Right cardiac atrium (tissue), 5 donors: ENCODE results near the gene MYMK. TPM values are rescaled to one million over a fixed set of nuclear protein-coding genes. Genes with fewer than 3 reads are reported as not detected.

Experiments
- ATAC-seq, 2 donors: fragments of 200-7000 bp; cut with Tn5 transposase; one replicate each; pipeline versions ENCODE4 v1.8.0 to v1.9.1; 2020; ENCODE audit warnings: moderate library complexity in 2 of 2, mild to moderate bottlenecking in 1 of 2
- DNase-seq, 3 donors: peaks; one replicate each; pipeline ENCODE4 v3.0.0-alpha.2; 2020
- H3K27ac ChIP-seq: one replicate; pipeline ENCODE4 v1.5.1; 2013; ENCODE audit warnings: mild to moderate bottlenecking, low read length, control low read depth, moderate library complexity
- H3K27me3 ChIP-seq: one replicate; pipeline ENCODE4 v1.6.1; 2013; ENCODE audit not compliant: control insufficient read depth, insufficient read depth
- H3K4me1 ChIP-seq: one replicate; pipeline ENCODE4 v1.6.1; 2013; ENCODE audit warnings: low read length; ENCODE audit not compliant: control insufficient read depth, insufficient read depth
- H3K4me3 ChIP-seq: one replicate; pipeline ENCODE4 v1.5.1; 2013; ENCODE audit warnings: low read length, control low read depth
- H3K9me3 ChIP-seq: one replicate; pipeline ENCODE4 v1.6.1; 2013; ENCODE audit warnings: low read length; ENCODE audit not compliant: control insufficient read depth
- WGBS: extraction: QIAGEN DNeasy Blood & Tissue Kit; methylation state at CpG from one replicate; pipeline ENCODE4 v1.1.7; 2013; 5-methylcytosine and 5-hydroxymethylcytosine counted together
- intact Hi-C, 4 donors: fragments of 100-400 bp; cut with DNase I; formaldehyde crosslinking; loops; one replicate each; pipeline versions ENCODE4 v1.11.0 to v1.14.0; 2022 to 2023
- long read RNA-seq, 4 donors: library from polyadenylated mRNA; unstranded; transcript quantifications; one replicate each; pipeline ENCODE4 v2.0.0, GENCODE V29; 2020 to 2021
- polyA plus RNA-seq: library from polyadenylated mRNA; stranded (reverse); fragments of 200-250 nt; gene quantifications from one replicate; pipeline ENCODE4 v1.2.3, GENCODE V29; 2013
- total RNA-seq, 4 donors: library from RNA; stranded (reverse); fragmentation: NEBNext Ultra II Directional; extraction: Animal tissue kit (Norgen Biotek cat#: 25700); gene quantifications; one replicate each; pipeline ENCODE4 v1.2.1, GENCODE V29; 2021
- donor health status: healthy with polysubstance abuse.
- donor health status: DM: no; HTN: yes; CAD: no.
- donor health status: DM: no; HTN: no; CAD: no.
- donor health status: DM: no; HTN: yes; CAD: no; lungs with severe emphysema.
- donor health status: DM: yes; HTN: yes; CAD: no.

MYMK gene, protein sequence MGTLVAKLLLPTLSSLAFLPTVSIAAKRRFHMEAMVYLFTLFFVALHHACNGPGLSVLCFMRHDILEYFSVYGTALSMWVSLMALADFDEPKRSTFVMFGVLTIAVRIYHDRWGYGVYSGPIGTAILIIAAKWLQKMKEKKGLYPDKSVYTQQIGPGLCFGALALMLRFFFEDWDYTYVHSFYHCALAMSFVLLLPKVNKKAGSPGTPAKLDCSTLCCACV
- not detected for total RNA-seq
- not detected for polyA plus RNA-seq
- long read RNA-seq, donor 1 = 0 reads
- long read RNA-seq, donor 2 = 0 reads
- long read RNA-seq, donor 3 = 0 reads
- long read RNA-seq, donor 4 = 0 reads

- DNase-seq = peak in 2 of 3 donors; percentile 20 to 47
- WGBS = 96% methylated on average over 17 of the region's 17 CpGs
- ATAC-seq = no peak
These were observed at the start of gene MYMK for GRCh38 chr9:133524679-133525228. Gene MYMK (minus strand): TSS chr9:133524959. CDS start chr9:133524844, 115 bp downstream.

DNA sequence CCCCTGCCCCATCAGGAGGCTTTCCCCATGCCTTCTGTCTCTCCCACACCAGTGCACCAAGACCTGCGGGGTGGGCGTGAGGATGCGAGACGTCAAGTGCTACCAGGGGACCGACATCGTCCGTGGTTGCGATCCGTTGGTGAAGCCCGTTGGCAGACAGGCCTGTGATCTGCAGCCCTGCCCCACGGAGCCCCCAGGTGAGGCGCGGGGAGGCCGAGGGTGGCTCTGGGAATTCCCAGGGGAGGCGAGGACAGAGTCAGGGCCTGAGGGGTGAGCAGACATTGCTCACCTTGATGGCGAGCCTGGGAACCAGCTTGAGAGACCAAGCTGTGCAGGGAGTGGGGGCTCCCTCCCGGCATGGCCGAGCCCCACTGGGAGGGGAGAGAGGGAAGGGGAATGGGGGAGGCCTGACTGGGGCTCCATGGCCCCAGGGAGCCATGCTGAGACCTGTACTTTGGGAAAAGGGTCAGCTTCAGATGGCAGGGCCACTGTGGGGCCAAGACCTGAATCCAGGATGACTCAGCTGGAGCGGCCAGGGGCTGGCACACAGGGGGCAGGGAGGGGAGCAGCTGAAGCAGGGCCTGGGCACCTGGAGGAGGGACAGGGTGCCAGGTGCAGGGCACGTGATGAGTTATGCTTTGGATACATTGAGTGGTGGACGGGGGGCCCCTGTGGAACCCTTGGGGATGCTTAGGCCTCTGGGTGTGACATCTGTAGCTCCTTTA lies 49.2 kb upstream of the MYMK start:
- Histone ChIP-seq H3K4me3 (no peak overlapping the region), H3K27ac (no peak overlapping the region), H3K4me1 (peaks cover 2% of the 10 kb centered on the region), H3K27me3 (no peaks in the 10 kb centered on the region), H3K9me3 (no peaks in the 10 kb centered on the region)
- peak in 2 of 3 donors; percentile 61 to 71 for DNase-seq
- intact Hi-C loops = no loop called here
- WGBS = 96% methylated on average over 21 of the region's 21 CpGs
- no peak for ATAC-seq

More at GRCh38 chr9:133524679-133525228, at the start of gene MYMK:
- no peaks in the 10 kb centered on the region for H3K9me3 ChIP-seq
- H3K27ac ChIP-seq = no peak within 1 kb of the TSS
- intact Hi-C loops = no loop called here
- H3K4me1 ChIP-seq = peaks cover 6% of the 10 kb centered on the region
- no peak within 1 kb of the TSS for H3K4me3 ChIP-seq
- no peaks in the 10 kb centered on the region for H3K27me3 ChIP-seq

DNA sequence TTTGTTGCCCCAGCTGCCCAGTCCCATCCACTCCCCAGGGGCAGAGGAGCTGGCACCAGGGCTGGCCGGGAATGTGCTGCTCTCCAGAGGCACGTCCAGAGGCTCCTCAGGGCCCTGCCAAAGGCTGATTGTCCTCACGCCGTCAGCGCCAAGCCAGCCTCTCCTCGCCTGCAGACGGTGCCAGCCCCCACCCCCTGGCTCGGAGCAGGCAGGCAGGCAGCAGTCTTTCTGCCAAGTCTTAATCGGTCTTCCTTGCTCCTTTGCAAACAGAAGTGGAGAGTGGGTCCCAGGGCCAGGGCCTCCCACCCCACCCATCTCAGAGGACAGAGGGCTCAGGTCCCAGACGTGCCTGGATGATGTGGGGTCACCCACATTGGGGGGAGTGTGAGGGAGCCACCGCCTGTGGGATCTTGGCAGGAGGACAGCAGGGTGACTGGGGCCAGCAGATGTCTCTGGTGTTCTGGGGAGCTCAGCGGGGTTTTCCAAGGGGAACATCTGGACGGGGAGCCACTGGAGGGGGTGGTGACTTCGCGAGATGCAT lies 48.1 kb upstream of the MYMK start:
- ATAC-seq (peak; percentile 74 to 80), DNase-seq (peak; percentile 87 to 95 (median 94))
- no peak overlapping the region for H3K4me3 ChIP-seq
- H3K27ac ChIP-seq = no peak overlapping the region
- 40% methylated on average over 15 of the region's 15 CpGs for WGBS
- peaks cover 2% of the 10 kb centered on the region for H3K4me1 ChIP-seq
- no peaks in the 10 kb centered on the region for H3K9me3 ChIP-seq
- intact Hi-C loops = no loop called here
- H3K27me3 ChIP-seq = no peaks in the 10 kb centered on the region

GRCh38 chr9:133571896-133572595 lies 47.3 kb upstream of the MYMK start:
- Histone ChIP-seq H3K9me3 (no peaks in the 10 kb centered on the region), H3K27ac (no peak overlapping the region), H3K27me3 (no peaks in the 10 kb centered on the region), H3K4me1 (peaks cover 2% of the 10 kb centered on the region), H3K4me3 (no peak overlapping the region)
- ATAC-seq (no peak), DNase-seq (peak in 2 of 3 donors; percentile 56 to 72)
- intact Hi-C loops = no loop called here
- 80% methylated on average over 20 of the region's 20 CpGs for WGBS

DNA sequence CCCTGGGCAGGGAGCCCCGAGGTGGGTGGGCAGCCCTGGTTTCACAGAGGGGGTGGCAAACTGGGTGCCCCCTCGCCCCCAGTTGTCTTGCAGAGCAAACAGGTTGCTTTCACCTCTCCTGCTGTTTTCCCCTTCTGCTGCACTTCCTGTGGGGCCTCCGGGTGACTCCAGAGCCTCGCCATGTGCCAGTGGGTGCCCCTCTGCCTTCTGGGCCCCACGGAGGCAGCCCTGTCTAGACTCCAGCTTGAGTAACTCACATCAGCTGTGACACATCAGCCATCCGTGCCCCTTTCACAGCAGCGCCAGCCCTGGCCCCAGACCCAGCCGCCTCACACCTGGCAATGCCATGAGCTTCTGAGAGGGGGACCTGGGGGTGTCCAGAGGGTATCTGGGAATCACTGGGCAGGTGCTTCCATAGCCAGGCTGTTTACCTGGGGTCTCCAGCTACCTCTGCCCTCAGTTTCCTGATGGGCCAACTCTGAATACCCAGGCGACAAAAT lies 46.7 kb upstream of the MYMK start:
- WGBS = 85% methylated on average over 9 of the region's 9 CpGs
- intact Hi-C loops = no loop called here
- Histone ChIP-seq H3K4me3 (no peak overlapping the region), H3K27me3 (no peaks in the 10 kb centered on the region), H3K4me1 (peaks cover under 1% of the 10 kb centered on the region), H3K27ac (no peak overlapping the region), H3K9me3 (no peaks in the 10 kb centered on the region)
- ATAC-seq = no peak
- DNase-seq = peak in 2 of 3 donors; percentile 43 to 67

DNA sequence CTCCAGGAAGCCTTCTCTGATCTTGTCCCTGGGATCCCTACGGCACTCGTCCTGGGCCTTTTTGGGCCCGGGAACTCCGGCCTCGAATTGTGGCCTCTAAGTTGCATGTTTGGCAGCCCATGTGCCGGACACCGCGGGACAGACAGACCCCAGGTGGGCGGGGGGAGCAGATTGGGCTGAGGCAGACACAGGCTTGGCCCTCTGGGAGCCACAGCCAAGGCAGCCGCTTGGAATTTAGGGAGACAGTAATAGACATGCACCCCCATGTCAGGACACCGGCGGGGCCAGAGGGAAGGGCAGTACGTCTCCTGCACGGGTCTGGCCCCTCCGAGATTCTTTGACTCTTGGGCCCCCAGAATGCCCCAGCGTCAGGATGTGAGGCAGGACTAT lies 45.9 kb upstream of the MYMK start:
- Histone ChIP-seq H3K4me1 (no peaks in the 10 kb centered on the region), H3K4me3 (no peak overlapping the region), H3K27me3 (no peaks in the 10 kb centered on the region), H3K27ac (no peak overlapping the region), H3K9me3 (no peaks in the 10 kb centered on the region)
- ATAC-seq (no peak), DNase-seq (peak in 2 of 3 donors; percentile 50 to 55)
- intact Hi-C loops = no loop called here
- WGBS = 84% methylated on average over 16 of the region's 16 CpGs

DNA sequence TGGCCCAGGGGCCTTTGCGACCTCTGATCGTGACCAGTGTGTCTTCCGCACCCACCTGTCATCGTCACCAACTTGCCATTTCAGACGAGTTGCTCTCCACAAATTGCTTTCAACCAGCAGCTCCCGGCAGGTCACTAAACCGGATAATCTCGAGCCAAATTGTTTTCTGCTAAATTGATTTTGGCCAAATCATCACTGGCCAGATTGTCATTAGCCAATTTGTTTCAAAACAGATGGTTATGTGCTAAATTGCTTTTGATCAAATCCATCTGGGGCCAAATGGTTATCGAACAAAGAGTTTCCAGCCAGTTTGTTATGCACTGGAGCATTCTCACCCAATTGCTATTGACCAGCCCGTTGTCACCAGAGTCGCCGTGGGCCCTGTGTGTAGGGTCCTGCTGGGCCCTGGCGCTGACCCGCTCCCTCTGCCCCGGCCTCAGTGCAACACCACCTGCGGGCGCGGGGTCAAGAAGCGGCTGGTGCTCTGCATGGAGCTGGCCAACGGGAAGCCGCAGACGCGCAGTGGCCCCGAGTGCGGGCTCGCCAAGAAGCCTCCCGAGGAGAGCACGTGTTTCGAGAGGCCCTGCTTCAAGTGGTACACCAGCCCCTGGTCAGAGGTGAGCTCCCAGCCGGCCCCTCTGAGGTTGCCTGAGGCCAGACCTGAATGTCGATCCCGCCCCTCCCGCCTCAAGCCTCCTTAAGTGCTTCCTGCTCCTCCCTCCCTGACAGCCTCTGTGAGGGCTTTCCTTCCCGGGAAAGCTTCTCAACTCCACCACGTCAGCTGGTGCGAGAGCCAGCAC lies 45.3 kb upstream of the MYMK start:
- H3K27me3 ChIP-seq = no peaks in the 10 kb centered on the region
- WGBS = 69% methylated on average over 36 of the region's 36 CpGs

GRCh38 chr9:133569121-133569785 lies 44.5 kb upstream of the MYMK start:
- intact Hi-C loops = no loop called here
- Histone ChIP-seq H3K27me3 (no peaks in the 10 kb centered on the region), H3K4me1 (no peaks in the 10 kb centered on the region), H3K27ac (no peak overlapping the region), H3K9me3 (no peaks in the 10 kb centered on the region), H3K4me3 (no peak overlapping the region)
- WGBS = 88% methylated on average over 14 of the region's 14 CpGs
- ATAC-seq (no peak), DNase-seq (no peak)

More for the DNA sequence above, 45.3 kb upstream of the MYMK start:
- H3K4me1 ChIP-seq = no peaks in the 10 kb centered on the region
- no peaks in the 10 kb centered on the region for H3K9me3 ChIP-seq
- no peak overlapping the region for H3K27ac ChIP-seq
- no peak for ATAC-seq
- no peak overlapping the region for H3K4me3 ChIP-seq
- DNase-seq = peak in 2 of 3 donors; percentile 69 to 70
- intact Hi-C loops = no loop called here

DNA sequence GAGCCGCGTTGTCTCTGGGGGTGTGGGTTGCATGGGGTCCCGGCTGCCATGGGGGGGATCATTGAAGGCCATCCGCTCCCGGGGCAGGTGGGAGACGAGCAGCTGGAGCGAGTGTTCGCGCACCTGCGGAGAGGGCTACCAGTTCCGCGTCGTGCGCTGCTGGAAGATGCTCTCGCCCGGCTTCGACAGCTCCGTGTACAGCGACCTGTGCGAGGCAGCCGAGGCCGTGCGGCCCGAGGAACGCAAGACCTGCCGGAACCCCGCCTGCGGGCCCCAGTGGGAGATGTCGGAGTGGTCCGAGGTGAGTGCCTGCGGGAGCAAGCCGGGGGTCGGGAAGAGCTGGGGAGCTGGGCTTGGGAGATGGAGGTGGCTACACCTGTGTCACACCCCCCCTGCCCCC lies 43.4 kb upstream of the MYMK start:
- H3K4me1 ChIP-seq = peaks cover 3% of the 10 kb centered on the region
- ATAC-seq = no peak
- no peak overlapping the region for H3K4me3 ChIP-seq
- peak in 2 of 3 donors; percentile 64 to 65 for DNase-seq
- H3K27ac ChIP-seq = no peak overlapping the region
- H3K27me3 ChIP-seq = no peaks in the 10 kb centered on the region
- H3K9me3 ChIP-seq = no peaks in the 10 kb centered on the region
- intact Hi-C loops = no loop called here
- 95% methylated on average over 33 of the region's 33 CpGs for WGBS
